Kidney epithelial cell (primary cell): Measurements from ENCODE around the gene FLT1. TPM values are rescaled to one million over a fixed set of nuclear protein-coding genes. Genes with fewer than 3 reads are reported as not detected.

ENCODE experiments used
- DNase-seq: peaks from one replicate; pipeline ENCODE4 v3.0.0-alpha.2; 2010; ENCODE audit warnings: low read depth
- H3K27me3 ChIP-seq: 2 replicates; pipeline ENCODE4 v1.6.0; 2011; ENCODE audit warnings: low read length; ENCODE audit not compliant: control insufficient read depth, insufficient read depth
- H3K36me3 ChIP-seq: 2 replicates; pipeline ENCODE4 v1.5.1; 2011; ENCODE audit warnings: low read length; ENCODE audit not compliant: control insufficient read depth, insufficient read depth
- H3K4me3 ChIP-seq: 2 replicates; pipeline ENCODE4 v1.5.1; 2011; ENCODE audit warnings: low read depth, mild to moderate bottlenecking, control low read depth, low read length
- CTCF ChIP-seq: IDR thresholded peaks from 2 replicates; pipeline ENCODE4 v1.5.1; 2011; ENCODE audit warnings: mild to moderate bottlenecking, moderate library complexity, low read length, control low read depth, inconsistent platforms; ENCODE audit not compliant: insufficient read depth, poor library complexity, severe bottlenecking
- total RNA-seq: library from RNA; depleted of rRNA; stranded (reverse); fragments of >200 nt; gene quantifications from 2 replicates; pipeline ENCODE4 v1.2.3, GENCODE V29; 2015

Gene FLT1
- total RNA-seq, 1 donor from 2014 or later: 0.96 TPM

- H3K36me3 ChIP-seq: no peaks in the 10 kb centered on the region
- H3K27me3 ChIP-seq: peaks cover 34% of the 10 kb centered on the region
- DNase-seq: no peak
- no peak for TF ChIP-seq CTCF
- H3K4me3 ChIP-seq: no peak overlapping the region
Observed at GRCh38 chr13:28534801-28535200, 39.9 kb upstream of the FLT1 start.

DNA sequence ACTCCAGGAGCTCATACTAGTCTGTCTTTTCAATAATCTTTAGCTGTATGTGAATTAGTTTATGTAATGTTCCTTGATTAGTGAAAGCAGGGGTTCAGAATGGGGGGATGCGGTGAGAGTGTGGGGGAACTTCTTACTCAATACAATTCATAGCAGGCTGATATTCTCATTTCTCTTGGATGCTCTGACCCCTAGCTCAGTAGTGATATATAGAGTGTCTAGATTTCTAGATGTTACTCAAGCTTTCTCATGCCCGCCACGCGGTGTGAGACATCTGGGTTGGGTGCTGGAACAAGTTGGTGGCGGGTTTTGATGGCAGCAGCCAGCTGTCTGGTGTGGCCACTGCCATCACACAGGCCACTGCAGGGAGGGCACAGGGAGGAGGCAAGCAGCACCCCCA lies 39.3 kb upstream of the FLT1 start:
- no peak for TF ChIP-seq CTCF
- H3K4me3 ChIP-seq: no peak overlapping the region

DNA sequence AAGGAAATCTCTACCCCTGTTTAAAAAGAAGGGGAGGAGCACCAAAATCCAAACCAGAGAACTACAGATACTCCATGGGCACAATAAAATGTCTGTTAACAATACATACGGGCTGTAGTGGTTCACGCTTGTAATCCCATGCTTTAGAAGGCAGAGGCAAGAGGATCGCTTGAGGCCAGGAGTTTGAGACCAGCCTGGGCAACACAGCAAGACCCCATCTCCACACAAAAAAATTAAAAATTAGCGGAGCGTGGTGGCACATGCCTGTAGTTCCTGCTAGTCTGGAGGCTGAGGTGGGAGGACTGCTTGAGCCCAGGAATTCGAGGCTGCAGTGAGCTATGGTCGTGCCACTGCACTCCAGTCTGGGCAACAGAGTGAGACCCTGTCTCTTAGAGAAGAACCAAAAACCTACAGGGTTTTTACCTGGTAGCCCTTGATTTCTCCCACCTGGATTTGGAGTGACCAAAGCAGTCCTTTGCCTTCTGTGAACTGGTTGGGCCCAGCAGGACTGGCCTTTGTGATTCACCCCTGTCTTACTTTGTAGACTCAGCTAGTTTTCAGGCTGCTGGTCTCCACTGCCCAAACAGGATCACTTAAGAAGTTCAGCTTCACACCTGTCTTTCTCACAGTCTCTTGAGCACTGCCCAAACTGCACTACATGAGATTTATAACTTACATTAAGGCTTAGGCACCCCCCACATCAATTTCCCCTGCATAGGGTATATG lies 38.7 kb upstream of the FLT1 start:
- TF ChIP-seq CTCF: no peak
- no peak for DNase-seq
- H3K36me3 ChIP-seq: no peaks in the 10 kb centered on the region
- peaks cover 36% of the 10 kb centered on the region for H3K27me3 ChIP-seq
- no peak overlapping the region for H3K4me3 ChIP-seq

More for the DNA sequence above, 39.3 kb upstream of the FLT1 start:
- Histone ChIP-seq H3K36me3 (no peaks in the 10 kb centered on the region), H3K27me3 (peaks cover 34% of the 10 kb centered on the region)
- DNase-seq: no peak

- no peak for DNase-seq
- Histone ChIP-seq H3K4me3 (no peak overlapping the region), H3K27me3 (peaks cover 38% of the 10 kb centered on the region), H3K36me3 (no peaks in the 10 kb centered on the region)
- no peak for TF ChIP-seq CTCF
Observed at GRCh38 chr13:28533125-28533436, 38.2 kb upstream of the FLT1 start.

DNA sequence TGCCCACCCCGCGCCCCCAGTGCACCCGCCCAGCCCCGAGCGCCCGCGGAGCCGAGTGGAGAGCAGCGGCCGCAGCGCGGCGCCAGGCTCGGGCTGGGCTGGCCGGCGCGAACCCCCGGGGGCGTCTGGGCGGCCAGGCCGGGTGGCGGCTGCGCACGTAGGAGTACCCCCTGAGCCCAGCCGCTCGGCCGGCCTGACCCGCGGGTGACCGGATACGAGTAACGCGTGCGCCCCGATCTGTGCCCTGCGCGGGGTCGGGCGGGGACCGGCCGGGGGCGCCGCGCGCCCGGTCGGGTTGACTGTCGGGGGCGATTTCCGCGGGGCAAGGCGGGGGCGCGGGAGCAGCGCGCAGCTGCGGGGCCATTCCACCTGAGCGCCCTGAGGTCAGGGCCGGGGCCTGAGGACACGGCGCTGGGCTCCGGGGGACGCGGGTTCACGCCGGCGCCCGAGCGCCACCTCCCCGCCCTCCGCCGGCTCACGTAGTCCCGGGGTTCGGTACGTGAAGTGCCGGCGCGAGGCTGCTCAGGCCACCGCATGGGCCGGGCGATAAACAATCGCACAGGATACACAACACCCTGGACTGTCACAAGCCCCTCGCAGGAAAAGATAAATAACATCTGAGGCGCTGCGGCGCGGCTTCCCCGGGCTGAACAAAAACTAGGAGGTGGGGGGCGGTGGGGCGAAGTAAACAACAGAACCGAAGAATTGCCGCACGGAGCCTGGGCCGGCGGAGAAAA lies 37.6 kb upstream of the FLT1 start:
- peak overlapping the region; percentile 29 for H3K4me3 ChIP-seq

More for the DNA sequence above, 37.6 kb upstream of the FLT1 start:
- DNase-seq: no peak
- no peak for TF ChIP-seq CTCF
- H3K27me3 ChIP-seq: peaks cover 38% of the 10 kb centered on the region
- no peaks in the 10 kb centered on the region for H3K36me3 ChIP-seq
